Motor neuron (in vitro differentiated cells): ENCODE data around the gene FANCG. TPM values are rescaled to one million over a fixed set of nuclear protein-coding genes. Genes with fewer than 3 reads are reported as not detected.

Experiments used
- total RNA-seq, 8 experiments: library from RNA; unstranded; fragments of 300-600 nt; gene quantifications; 2 replicates each; pipeline versions ENCODE4 v1.2.3 to v1.2.4, GENCODE V29; 2022

FANCG gene
- total RNA-seq, 8 experiments from 2014 or later: 9.1 to 40.7 (median 22.5) TPM

Other genes with a start within 250 kb of the FANCG start
- 10 to 100 TPM in 1 of 8 experiments, 1 to 10 TPM in 3, under 1 TPM in 4; 0.04 to 21.3 (median 0.93) TPM for gene PHF24, start 121.7 kb downstream of the FANCG start, total RNA-seq
- gene DNAJB5, start 90.2 kb downstream of the FANCG start, total RNA-seq: 10 to 100 TPM in 6 of 8 experiments, 1 to 10 TPM in 2; 4.8 to 45.8 (median 30.2) TPM
- gene VCP, start 7.3 kb downstream of the FANCG start, total RNA-seq: 100 to 1,000 TPM; 112 to 342 (median 164) TPM
- 10 to 100 TPM in 5 of 8 experiments, 1 to 10 TPM in 3; 7.8 to 27.0 (median 12.7) TPM for gene PIGO, start 16.6 kb upstream of the FANCG start, total RNA-seq
- 100 to 1,000 TPM in 7 of 8 experiments, 10 to 100 TPM in 1; 87.2 to 178 (median 125) TPM for gene STOML2, start 23.2 kb upstream of the FANCG start, total RNA-seq
- 10 to 100 TPM; 16.1 to 39.3 (median 23.2) TPM for gene ATOSB, start 35.9 kb upstream of the FANCG start, total RNA-seq
- gene UNC13B, start 82.1 kb upstream of the FANCG start, total RNA-seq: 10 to 100 TPM; 32.3 to 71.1 (median 53.4) TPM